Chondrocyte (in vitro differentiated cells): ENCODE measurements around the gene PROM1. TPM values are rescaled to one million over a fixed set of nuclear protein-coding genes. Genes with fewer than 3 reads are reported as not detected.

Experiments
- DNase-seq: peaks from one replicate; pipeline ENCODE4 v3.0.0; 2021; ENCODE audit warnings: mixed read lengths, low spot score
- H3K27ac Mint-ChIP-seq: one replicate; pipeline ENCODE4 v1.8.0; 2021; ENCODE audit warnings: mild to moderate bottlenecking, moderate library complexity, mixed read lengths; ENCODE audit not compliant: unreplicated experiment
- H3K27me3 Mint-ChIP-seq: 2 replicates; pipeline ENCODE4 v1.8.0; 2021; ENCODE audit warnings: low read depth, mixed read lengths
- H3K36me3 Mint-ChIP-seq: 2 replicates; pipeline ENCODE4 v1.8.0; 2021; ENCODE audit warnings: low read depth, mixed read lengths
- H3K4me1 Mint-ChIP-seq: 2 replicates; pipeline ENCODE4 v1.8.0; 2021; ENCODE audit warnings: low read depth, mild to moderate bottlenecking, mixed read lengths
- H3K4me3 Mint-ChIP-seq: one replicate; pipeline ENCODE4 v1.8.0; 2021; ENCODE audit warnings: mild to moderate bottlenecking, moderate library complexity, mixed read lengths; ENCODE audit not compliant: unreplicated experiment
- H3K9me3 Mint-ChIP-seq: 2 replicates; pipeline ENCODE4 v1.8.0; 2021; ENCODE audit warnings: low read depth, mixed read lengths
- CTCF ChIP-seq: fragments of 200-600 bp; sonication (generic); IDR thresholded peaks from 2 replicates; pipeline ENCODE4 v1.5.0; 2021; ENCODE audit warnings: antibody characterized with exemption, mild to moderate bottlenecking, moderate library complexity
- total RNA-seq: library from RNA; stranded (reverse); gene quantifications from 3 replicates; pipeline ENCODE4 v1.2.1, GENCODE V29; 2021

The PROM1 gene
- total RNA-seq, 1 donor from 2014 or later, result 0.10 TPM

GRCh38 chr4:16029886-16030285 lies 53.9 kb downstream of the PROM1 start:
- Mint-ChIP-seq H3K27ac (peak overlapping the region; percentile 54), H3K27me3 (peaks cover 2% of the 10 kb centered on the region), H3K9me3 (no peaks in the 10 kb centered on the region), H3K4me3 (no peak overlapping the region), H3K4me1 (peaks cover 31% of the 10 kb centered on the region), H3K36me3 (no peaks in the 10 kb centered on the region)
- no peak for DNase-seq
- no peak for TF ChIP-seq CTCF

GRCh38 chr4:16029262-16029661 lies 54.6 kb downstream of the PROM1 start:
- Mint-ChIP-seq H3K36me3 (no peaks in the 10 kb centered on the region), H3K4me3 (peak overlapping the region; percentile 34), H3K27me3 (peaks cover 2% of the 10 kb centered on the region), H3K4me1 (peaks cover 24% of the 10 kb centered on the region), H3K27ac (peak overlapping the region; percentile 71), H3K9me3 (no peaks in the 10 kb centered on the region)
- TF ChIP-seq CTCF, result no peak
- no peak for DNase-seq

- Mint-ChIP-seq H3K4me3 (no peak overlapping the region), H3K9me3 (no peaks in the 10 kb centered on the region), H3K27me3 (peaks cover 2% of the 10 kb centered on the region), H3K36me3 (no peaks in the 10 kb centered on the region), H3K27ac (no peak overlapping the region), H3K4me1 (peaks cover 19% of the 10 kb centered on the region)
- no peak for DNase-seq
- no peak for TF ChIP-seq CTCF
Measured at GRCh38 chr4:16027626-16028025, 56.2 kb downstream of the PROM1 start.

GRCh38 chr4:16027114-16027513 lies 56.7 kb downstream of the PROM1 start:
- peaks cover 2% of the 10 kb centered on the region for H3K27me3 Mint-ChIP-seq
- peaks cover 19% of the 10 kb centered on the region for H3K4me1 Mint-ChIP-seq
- no peak overlapping the region for H3K27ac Mint-ChIP-seq
- H3K9me3 Mint-ChIP-seq, result no peaks in the 10 kb centered on the region
- no peaks in the 10 kb centered on the region for H3K36me3 Mint-ChIP-seq
- DNase-seq, result no peak
- H3K4me3 Mint-ChIP-seq, result no peak overlapping the region
- no peak for TF ChIP-seq CTCF

GRCh38 chr4:16026160-16026761 lies 57.6 kb downstream of the PROM1 start:
- no peak for DNase-seq
- no peaks in the 10 kb centered on the region for H3K9me3 Mint-ChIP-seq
- H3K36me3 Mint-ChIP-seq, result no peaks in the 10 kb centered on the region
- TF ChIP-seq CTCF, result peak; percentile 100
- peaks cover 19% of the 10 kb centered on the region for H3K4me1 Mint-ChIP-seq
- H3K27me3 Mint-ChIP-seq, result peaks cover 2% of the 10 kb centered on the region
- no peak overlapping the region for H3K27ac Mint-ChIP-seq
- H3K4me3 Mint-ChIP-seq, result no peak overlapping the region
